ENCODE measurements around the gene PLEKHB1. TPM values are rescaled to one million over a fixed set of nuclear protein-coding genes. Genes with fewer than 3 reads are reported as not detected.

The PLEKHB1 gene
- polyA plus RNA-seq, 1 donor (not counting 4 experiments of a cell fraction or from before 2014, with no cell fraction given): not detected

DNA sequence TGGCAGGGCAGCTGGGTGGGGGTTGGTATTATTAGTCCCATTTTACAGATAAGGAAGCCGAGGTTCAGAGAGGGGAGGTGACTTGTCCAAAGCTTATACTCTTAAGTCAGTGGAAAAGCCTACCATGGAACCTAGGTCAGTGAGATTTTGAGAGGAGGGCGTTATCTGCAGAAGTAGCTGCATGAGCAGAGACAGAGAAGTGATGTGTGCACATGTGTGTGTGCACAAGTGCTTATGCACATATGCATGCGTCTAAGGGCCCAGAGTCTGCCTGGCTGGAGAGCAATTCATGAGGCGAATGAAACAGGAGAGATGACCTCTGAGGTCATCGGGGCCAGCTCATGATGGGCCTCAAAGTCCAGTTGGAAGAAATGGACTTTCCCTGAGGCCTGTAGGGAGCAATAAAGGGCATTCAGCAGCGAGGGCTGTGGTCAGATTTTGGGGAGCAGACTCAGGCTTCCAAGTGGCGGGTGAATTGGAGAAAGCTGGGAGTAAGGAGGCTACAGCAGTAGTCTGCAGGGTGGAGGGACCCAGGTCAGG, 8.2 kb downstream of the PLEKHB1 start:
- no peak for FAIRE-seq
- H3K79me2 ChIP-seq (ENCODE audit: control insufficient read depth, insufficient read depth, low read length): no peaks in the 10 kb centered on the region
- dilution Hi-C loops (cut with MboI; ENCODE audit: extremely low pct_ligation_motif_present, low sequenced_read_pairs): no loop called here

DNA sequence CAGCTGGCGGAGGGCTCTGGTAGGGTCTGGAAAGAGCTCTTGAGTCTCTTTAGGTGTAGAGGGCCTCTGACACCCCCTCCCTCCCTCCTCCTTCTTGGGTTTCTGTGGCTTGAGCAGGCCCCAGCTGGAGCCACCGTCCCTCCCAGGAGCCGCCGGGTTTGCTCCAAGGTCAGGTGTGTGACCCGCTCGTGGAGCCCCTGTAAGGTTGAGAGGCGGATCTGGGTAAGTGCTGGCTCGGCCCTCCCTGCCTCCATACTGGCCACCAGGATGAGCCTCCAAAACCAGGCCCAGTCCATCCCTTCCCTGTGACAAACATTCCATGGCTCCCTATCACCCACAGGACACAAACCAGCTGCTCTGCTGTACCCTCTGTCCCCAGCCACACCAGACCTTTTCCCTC, 9.3 kb downstream of the PLEKHB1 start:
- Histone ChIP-seq H3K27ac (ENCODE audit: control insufficient read depth, insufficient read depth, low read length) (no peak overlapping the region), H3K9me1 (ENCODE audit: control insufficient read depth, extremely low read depth, insufficient read depth, low read length) (no peaks in the 10 kb centered on the region), H3K79me2 (ENCODE audit: control insufficient read depth, insufficient read depth, low read length) (no peaks in the 10 kb centered on the region), H4K20me1 (ENCODE audit: control insufficient read depth, extremely low read depth, insufficient read depth, low read length) (no peaks in the 10 kb centered on the region), H3K4me2 (ENCODE audit: control insufficient read depth, extremely low read depth, insufficient read depth, low read depth, low read length) (no peak overlapping the region), H3K27me3 (ENCODE audit: control insufficient read depth, extremely low read depth, insufficient read depth, low read length) (peaks cover 10% of the 10 kb centered on the region), H3K4me3 (ENCODE audit: control insufficient read depth in 2 of 3, extremely low read depth in 1 of 3, insufficient read depth in 2 of 3, low read depth in 1 of 3, low read length in 3 of 3) (no peak overlapping the region), H3K9ac (ENCODE audit: control insufficient read depth, extremely low read depth, insufficient read depth, low read length) (no peak overlapping the region), H2AFZ (ENCODE audit: control insufficient read depth, low read length) (no peak overlapping the region), H3K4me1 (ENCODE audit: control insufficient read depth, extremely low read depth, insufficient read depth, low read length) (no peaks in the 10 kb centered on the region), H3K9me3 (ENCODE audit: control insufficient read depth, low read depth, low read length) (no peaks in the 10 kb centered on the region), H3K36me3 (ENCODE audit: control insufficient read depth in 2 of 2, extremely low read depth in 1 of 2, insufficient read depth in 2 of 2, low read length in 2 of 2) (no peaks in the 10 kb centered on the region)
- no peak for DNase-seq (ENCODE audit: low read depth, low spot score)
- TF ChIP-seq, protein P1, sequence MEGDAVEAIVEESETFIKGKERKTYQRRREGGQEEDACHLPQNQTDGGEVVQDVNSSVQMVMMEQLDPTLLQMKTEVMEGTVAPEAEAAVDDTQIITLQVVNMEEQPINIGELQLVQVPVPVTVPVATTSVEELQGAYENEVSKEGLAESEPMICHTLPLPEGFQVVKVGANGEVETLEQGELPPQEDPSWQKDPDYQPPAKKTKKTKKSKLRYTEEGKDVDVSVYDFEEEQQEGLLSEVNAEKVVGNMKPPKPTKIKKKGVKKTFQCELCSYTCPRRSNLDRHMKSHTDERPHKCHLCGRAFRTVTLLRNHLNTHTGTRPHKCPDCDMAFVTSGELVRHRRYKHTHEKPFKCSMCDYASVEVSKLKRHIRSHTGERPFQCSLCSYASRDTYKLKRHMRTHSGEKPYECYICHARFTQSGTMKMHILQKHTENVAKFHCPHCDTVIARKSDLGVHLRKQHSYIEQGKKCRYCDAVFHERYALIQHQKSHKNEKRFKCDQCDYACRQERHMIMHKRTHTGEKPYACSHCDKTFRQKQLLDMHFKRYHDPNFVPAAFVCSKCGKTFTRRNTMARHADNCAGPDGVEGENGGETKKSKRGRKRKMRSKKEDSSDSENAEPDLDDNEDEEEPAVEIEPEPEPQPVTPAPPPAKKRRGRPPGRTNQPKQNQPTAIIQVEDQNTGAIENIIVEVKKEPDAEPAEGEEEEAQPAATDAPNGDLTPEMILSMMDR (optimal IDR thresholded peaks at IDR 0.05 in 1 of 3, IDR thresholded peaks at IDR 0.05 in 1 of 3, conservative IDR thresholded peaks at IDR 0.05 in 1 of 3; ENCODE audit: extremely low read depth in 1 of 3, insufficient read depth in 2 of 3, low read length in 3 of 3): no peak
- TF ChIP-seq EZH2 (IDR thresholded peaks at IDR 0.05; ENCODE audit: low read length): no peak
- dilution Hi-C loops (cut with MboI; ENCODE audit: extremely low pct_ligation_motif_present, low sequenced_read_pairs): no loop called here
- FAIRE-seq: no peak

More for the DNA sequence above, 8.2 kb downstream of the PLEKHB1 start:
- Histone ChIP-seq H3K9me1 (ENCODE audit: control insufficient read depth, extremely low read depth, insufficient read depth, low read length) (no peaks in the 10 kb centered on the region), H3K9ac (ENCODE audit: control insufficient read depth, extremely low read depth, insufficient read depth, low read length) (no peak overlapping the region), H3K27me3 (ENCODE audit: control insufficient read depth, extremely low read depth, insufficient read depth, low read length) (peaks cover 15% of the 10 kb centered on the region), H3K36me3 (ENCODE audit: control insufficient read depth in 2 of 2, extremely low read depth in 1 of 2, insufficient read depth in 2 of 2, low read length in 2 of 2) (no peaks in the 10 kb centered on the region), H3K4me1 (ENCODE audit: control insufficient read depth, extremely low read depth, insufficient read depth, low read length) (no peaks in the 10 kb centered on the region), H4K20me1 (ENCODE audit: control insufficient read depth, extremely low read depth, insufficient read depth, low read length) (no peaks in the 10 kb centered on the region), H3K27ac (ENCODE audit: control insufficient read depth, insufficient read depth, low read length) (no peak overlapping the region), H3K4me2 (ENCODE audit: control insufficient read depth, extremely low read depth, insufficient read depth, low read depth, low read length) (no peak overlapping the region), H2AFZ (ENCODE audit: control insufficient read depth, low read length) (no peak overlapping the region), H3K4me3 (ENCODE audit: control insufficient read depth in 2 of 3, extremely low read depth in 1 of 3, insufficient read depth in 2 of 3, low read depth in 1 of 3, low read length in 3 of 3) (no peak overlapping the region), H3K9me3 (ENCODE audit: control insufficient read depth, low read depth, low read length) (no peaks in the 10 kb centered on the region)
- no peak for DNase-seq (ENCODE audit: low read depth, low spot score)
- TF ChIP-seq, protein P1 (optimal IDR thresholded peaks at IDR 0.05 in 1 of 3, IDR thresholded peaks at IDR 0.05 in 1 of 3, conservative IDR thresholded peaks at IDR 0.05 in 1 of 3; ENCODE audit: extremely low read depth in 1 of 3, insufficient read depth in 2 of 3, low read length in 3 of 3): no peak
- TF ChIP-seq EZH2 (IDR thresholded peaks at IDR 0.05; ENCODE audit: low read length): no peak

Data from keratinocyte (primary cell).